Right cardiac atrium (tissue), 5 donors: ENCODE data around the gene PFKM. TPM values are rescaled to one million over a fixed set of nuclear protein-coding genes. Genes with fewer than 3 reads are reported as not detected.
A peak's percentile ranks its signal among the peaks of the same experiment; 100 is the strongest.

Experiments
- ATAC-seq, 2 donors: fragments of 200-7000 bp; cut with Tn5 transposase; one replicate each; pipeline versions ENCODE4 v1.8.0 to v1.9.1; 2020; ENCODE audit warnings: moderate library complexity in 2 of 2, mild to moderate bottlenecking in 1 of 2
- DNase-seq, 3 donors: peaks; one replicate each; pipeline ENCODE4 v3.0.0-alpha.2; 2020
- H3K27ac ChIP-seq: one replicate; pipeline ENCODE4 v1.5.1; 2013; ENCODE audit warnings: mild to moderate bottlenecking, low read length, control low read depth, moderate library complexity
- H3K27me3 ChIP-seq: one replicate; pipeline ENCODE4 v1.6.1; 2013; ENCODE audit not compliant: control insufficient read depth, insufficient read depth
- H3K4me1 ChIP-seq: one replicate; pipeline ENCODE4 v1.6.1; 2013; ENCODE audit warnings: low read length; ENCODE audit not compliant: control insufficient read depth, insufficient read depth
- H3K4me3 ChIP-seq: one replicate; pipeline ENCODE4 v1.5.1; 2013; ENCODE audit warnings: low read length, control low read depth
- H3K9me3 ChIP-seq: one replicate; pipeline ENCODE4 v1.6.1; 2013; ENCODE audit warnings: low read length; ENCODE audit not compliant: control insufficient read depth
- WGBS: extraction: QIAGEN DNeasy Blood & Tissue Kit; methylation state at CpG from one replicate; pipeline ENCODE4 v1.1.7; 2013; 5-methylcytosine and 5-hydroxymethylcytosine counted together
- intact Hi-C, 4 donors: fragments of 100-400 bp; cut with DNase I; formaldehyde crosslinking; loops; one replicate each; pipeline versions ENCODE4 v1.11.0 to v1.14.0; 2022 to 2023
- polyA plus RNA-seq: library from polyadenylated mRNA; stranded (reverse); fragments of 200-250 nt; gene quantifications from one replicate; pipeline ENCODE4 v1.2.3, GENCODE V29; 2013
- total RNA-seq, 4 donors: library from RNA; stranded (reverse); fragmentation: NEBNext Ultra II Directional; extraction: Animal tissue kit (Norgen Biotek cat#: 25700); gene quantifications; one replicate each; pipeline ENCODE4 v1.2.1, GENCODE V29; 2021
- donor health status: healthy with polysubstance abuse.
- donor health status: DM: no; HTN: yes; CAD: no.
- donor health status: DM: no; HTN: no; CAD: no.
- donor health status: DM: no; HTN: yes; CAD: no; lungs with severe emphysema.
- donor health status: DM: yes; HTN: yes; CAD: no.

The PFKM gene
- total and polyA plus RNA-seq, 5 donors, result 204 to 429 (median 342) TPM

DNA sequence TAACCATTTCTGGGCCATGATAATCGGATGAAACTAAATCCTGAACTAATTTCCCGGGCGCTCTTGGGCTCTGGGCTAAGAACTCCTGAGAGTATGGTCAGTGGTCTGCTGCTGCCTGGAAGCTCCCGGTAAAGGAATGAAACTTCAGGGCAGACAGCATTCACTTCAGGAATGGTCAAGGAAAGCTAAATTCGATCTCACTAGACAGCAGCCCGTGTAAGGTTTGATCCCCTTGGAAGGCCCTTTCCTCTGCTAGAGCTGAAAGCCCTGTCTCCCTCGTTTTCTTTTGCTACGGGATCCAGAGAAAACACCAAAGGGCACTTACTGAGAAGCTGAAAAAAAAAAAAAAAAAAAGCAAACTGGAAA lies 37.5 kb downstream of the PFKM start:
- peak overlapping the region; percentile 16 for H3K27ac ChIP-seq
- DNase-seq (no peak), ATAC-seq (no peak)

DNA sequence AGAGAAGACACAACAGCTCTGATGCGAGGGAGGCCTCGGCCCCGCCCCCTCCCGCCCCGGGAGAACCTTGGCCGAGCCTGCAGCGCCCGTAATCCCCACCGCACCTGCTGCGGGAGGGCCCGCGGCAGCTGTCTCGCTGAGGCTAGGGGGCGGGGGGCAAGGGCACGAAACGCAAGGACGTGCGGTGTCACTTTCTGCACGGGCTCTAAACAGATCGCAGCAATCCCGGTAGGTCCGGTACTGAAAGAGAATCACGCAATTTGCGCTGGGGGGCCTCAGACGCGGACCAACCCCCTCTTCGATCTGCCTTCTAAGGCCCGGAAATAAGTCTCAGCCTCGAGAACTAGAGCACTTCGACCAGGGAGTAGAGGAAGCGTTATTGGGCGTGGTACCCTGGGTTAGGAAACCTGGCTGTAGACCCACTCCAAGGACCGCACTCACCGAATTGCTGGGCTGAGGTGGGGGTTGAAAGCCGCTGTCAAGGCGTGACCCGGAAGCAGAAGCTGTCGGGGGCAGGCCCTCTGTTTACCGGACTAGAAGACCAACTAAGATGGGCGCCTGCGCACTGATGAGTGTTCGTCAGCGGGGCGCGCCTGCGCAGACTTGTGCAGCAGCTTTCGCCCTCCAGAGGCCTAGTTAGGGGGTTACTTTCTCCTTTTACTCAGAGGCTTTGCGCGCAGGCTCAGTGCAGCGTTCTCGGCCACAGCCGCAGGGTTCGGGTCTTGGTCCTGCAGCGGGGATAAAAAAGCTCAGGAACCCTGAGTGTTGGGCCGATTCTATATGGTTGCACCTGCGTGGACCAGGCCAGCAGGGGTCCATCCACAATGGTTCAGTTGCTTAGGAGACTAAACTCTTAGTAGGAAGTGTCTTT lies 38.1 kb downstream of the PFKM start, which contains the start of gene ASB8:
Gene ASB8 (minus strand): TSS at position 498 of the 871 bp plus-strand sequence. CDS start 4,019 bp downstream, outside the sequence.
- DNase-seq (peak; percentile 99 to 100 (median 100)), ATAC-seq (peak; percentile 98 to 99)
- Histone ChIP-seq H3K9me3 (no peaks in the 10 kb centered on the region), H3K27me3 (no peaks in the 10 kb centered on the region), H3K4me3 (peak within 1 kb of the TSS; percentile 61), H3K4me1 (peaks cover 2% of the 10 kb centered on the region), H3K27ac (peak within 1 kb of the TSS; percentile 92)
- intact Hi-C loops, result loop anchor here in 1 of 4 donors (10.0 kb wide), 1 partner anchor 52 kb away; the partner anchor contains the start of gene SENP1
- WGBS, result under 1% methylated on average over 56 of the region's 56 CpGs

More for the DNA sequence above, 37.5 kb downstream of the PFKM start:
- intact Hi-C loops, result loop anchor here in 1 of 4 donors (10.0 kb wide), 1 partner anchor 52 kb away; the partner anchor contains the start of gene SENP1
- peaks cover 2% of the 10 kb centered on the region for H3K4me1 ChIP-seq
- 26% methylated on average over 8 of the region's 8 CpGs for WGBS
- peak overlapping the region; percentile 61 for H3K4me3 ChIP-seq
- H3K9me3 ChIP-seq, result no peaks in the 10 kb centered on the region
- H3K27me3 ChIP-seq, result no peaks in the 10 kb centered on the region

DNA sequence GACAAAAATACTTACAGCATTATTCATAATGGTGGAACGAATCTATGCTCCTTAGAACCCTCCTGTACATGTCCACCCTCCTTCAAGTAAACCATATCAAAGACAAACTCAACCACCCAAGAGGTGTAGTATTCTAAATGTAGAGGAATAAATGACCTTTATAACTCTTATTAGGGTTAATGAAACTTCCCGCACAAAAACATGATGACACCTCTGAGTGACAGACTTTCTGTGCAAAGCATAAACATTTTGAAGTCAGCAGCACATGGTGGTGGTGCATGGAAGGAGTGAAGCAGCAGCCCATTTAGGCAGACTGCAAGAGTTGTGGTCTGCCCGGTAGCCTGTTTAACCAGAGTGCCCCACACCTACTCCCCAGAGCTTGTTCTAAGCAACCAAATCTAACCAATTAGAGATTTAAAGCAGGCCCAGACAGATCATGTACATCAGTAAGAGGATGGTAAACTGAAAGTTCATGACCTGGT lies 38.8 kb downstream of the PFKM start:
- WGBS, result 65% methylated on average over 3 of the region's 3 CpGs

DNA sequence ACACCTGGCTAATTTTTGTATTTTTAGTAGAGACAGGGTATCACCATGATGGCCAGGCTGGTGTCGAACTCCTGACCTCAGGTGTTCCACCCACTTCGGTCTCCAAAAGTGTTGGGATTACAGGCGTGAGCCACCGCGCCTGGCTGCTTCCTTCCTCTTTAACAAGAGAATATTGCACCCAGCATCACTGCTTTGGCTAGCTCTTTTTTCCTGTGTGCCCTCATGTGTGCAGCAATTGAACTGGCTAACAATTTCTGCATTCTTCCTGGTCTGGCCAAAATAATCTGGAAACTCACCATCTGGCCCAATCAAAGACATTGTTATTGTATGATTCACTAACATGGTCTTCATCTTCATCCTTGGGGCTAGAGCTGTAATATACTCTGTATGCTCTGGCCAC lies 40.9 kb downstream of the PFKM start:
- Histone ChIP-seq H3K27ac (no peak overlapping the region), H3K4me3 (no peak overlapping the region), H3K27me3 (no peaks in the 10 kb centered on the region), H3K4me1 (peaks cover 2% of the 10 kb centered on the region), H3K9me3 (no peaks in the 10 kb centered on the region)
- ATAC-seq, result no peak
- intact Hi-C loops, result loop anchor here in 3 of 4 donors (5.0 to 10.0 kb wide), 3 partner anchors 45 to 78 kb away; partner anchors contain the start of gene PFKM (in 1 of the 3)
- 78% methylated on average over 5 of the region's 5 CpGs for WGBS
- no peak for DNase-seq

More for the DNA sequence above, 38.8 kb downstream of the PFKM start:
- DNase-seq (no peak), ATAC-seq (no peak)
- peak overlapping the region; percentile 61 for H3K4me3 ChIP-seq
- no peaks in the 10 kb centered on the region for H3K9me3 ChIP-seq
- H3K27me3 ChIP-seq, result no peaks in the 10 kb centered on the region
- H3K27ac ChIP-seq, result peak overlapping the region; percentile 92
- intact Hi-C loops, result loop anchor here in 1 of 4 donors (10.0 kb wide), 1 partner anchor 53 kb away; the partner anchor contains the start of gene SENP1
- H3K4me1 ChIP-seq, result peaks cover 2% of the 10 kb centered on the region

DNA sequence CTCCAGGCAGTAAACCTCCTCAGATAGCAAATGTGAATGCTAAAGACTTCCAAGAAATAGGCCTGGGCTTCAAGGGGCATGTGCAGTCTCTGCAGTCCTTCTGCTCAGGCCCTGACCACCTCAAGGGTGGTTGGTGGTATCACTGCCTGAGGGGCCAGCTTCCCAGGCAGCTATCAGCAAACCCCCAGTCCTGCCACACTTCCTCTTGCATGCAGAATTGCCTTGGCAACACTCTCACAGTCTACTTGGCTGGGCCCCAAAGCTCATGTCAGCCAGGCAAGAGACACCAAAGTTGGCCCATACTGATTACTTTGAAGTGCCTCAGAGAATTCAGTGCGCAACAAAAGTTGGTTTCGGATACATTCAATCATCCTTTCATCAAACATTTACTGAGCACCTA lies 41.6 kb downstream of the PFKM start:
- ATAC-seq, result peak in 1 of 2 donors; percentile 3
- Histone ChIP-seq H3K27ac (no peak overlapping the region), H3K27me3 (no peaks in the 10 kb centered on the region), H3K9me3 (no peaks in the 10 kb centered on the region), H3K4me1 (peaks cover 2% of the 10 kb centered on the region), H3K4me3 (no peak overlapping the region)
- peak; percentile 37 to 74 (median 74) for DNase-seq
- intact Hi-C loops, result loop anchor here in 3 of 4 donors (5.0 to 10.0 kb wide), 3 partner anchors 46 to 79 kb away; partner anchors contain the start of gene PFKM (in 1 of the 3)
- 29% methylated on average over 2 of the region's 2 CpGs for WGBS

DNA sequence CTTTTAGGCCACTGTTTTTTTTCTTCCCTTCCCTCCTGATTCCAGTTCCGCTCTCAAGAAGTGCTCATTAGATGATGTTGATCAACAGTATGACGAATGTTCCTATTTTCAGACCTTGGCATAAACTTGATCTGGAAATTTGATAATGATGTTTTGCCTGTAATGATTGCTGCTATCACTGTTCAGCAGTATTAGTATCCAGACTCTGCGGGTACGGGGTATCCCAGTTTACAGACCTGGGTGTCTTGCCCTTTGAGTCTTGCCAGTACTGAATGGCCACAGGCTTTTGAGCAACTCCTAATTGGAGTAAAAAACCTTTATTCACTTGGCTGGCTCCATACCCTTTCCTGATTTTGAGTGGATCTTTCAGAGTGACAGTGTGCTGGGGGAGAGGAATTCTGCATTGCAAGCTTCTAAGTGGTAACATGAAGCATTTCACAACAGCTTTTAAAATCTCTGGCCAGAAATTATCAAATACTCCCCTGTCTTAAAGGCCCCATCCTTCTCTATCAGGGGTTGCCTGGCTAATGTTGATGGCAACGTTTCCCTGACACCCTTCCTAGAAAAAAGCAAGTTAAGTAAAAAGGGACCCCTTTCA lies 44.1 kb downstream of the PFKM start:
- H3K27me3 ChIP-seq, result no peaks in the 10 kb centered on the region
- no peaks in the 10 kb centered on the region for H3K9me3 ChIP-seq
- ATAC-seq, result no peak
- DNase-seq, result no peak
- no peak overlapping the region for H3K4me3 ChIP-seq
- WGBS, result 46% methylated on average over 5 of the region's 5 CpGs
- H3K27ac ChIP-seq, result no peak overlapping the region
- intact Hi-C loops, result loop anchor here in 3 of 4 donors (5.0 to 10.0 kb wide), 3 partner anchors 48 to 81 kb away; partner anchors contain the start of gene PFKM (in 1 of the 3)
- peaks cover 2% of the 10 kb centered on the region for H3K4me1 ChIP-seq

DNA sequence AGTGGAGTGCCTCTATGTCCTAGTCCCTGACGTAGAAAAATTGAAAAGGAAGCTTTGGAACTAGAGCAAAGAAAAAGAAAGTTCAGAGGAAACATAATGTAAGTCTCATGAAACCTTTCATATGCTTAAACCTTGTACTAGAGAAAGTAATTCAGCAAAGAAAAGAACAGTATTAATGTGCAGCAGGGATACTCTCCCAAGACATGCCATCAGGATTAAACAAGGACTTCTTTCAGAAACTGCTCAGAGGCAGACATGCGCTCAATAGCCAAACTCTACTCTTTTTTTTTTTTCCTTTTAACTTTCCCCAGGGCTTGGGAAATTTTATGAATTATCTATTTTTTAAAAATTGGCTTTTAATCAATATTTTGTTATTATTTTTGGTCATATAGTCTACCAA lies 45.3 kb downstream of the PFKM start:
- Histone ChIP-seq H3K27ac (no peak overlapping the region), H3K27me3 (no peaks in the 10 kb centered on the region), H3K4me1 (peaks cover 2% of the 10 kb centered on the region), H3K9me3 (no peaks in the 10 kb centered on the region), H3K4me3 (no peak overlapping the region)
- DNase-seq, result no peak
- no peak for ATAC-seq
- intact Hi-C loops, result loop anchor here in 3 of 4 donors (5.0 to 10.0 kb wide), 3 partner anchors 50 to 82 kb away; partner anchors contain the start of gene PFKM (in 1 of the 3)
- WGBS, result 74% methylated on average over 2 of the region's 2 CpGs

DNA sequence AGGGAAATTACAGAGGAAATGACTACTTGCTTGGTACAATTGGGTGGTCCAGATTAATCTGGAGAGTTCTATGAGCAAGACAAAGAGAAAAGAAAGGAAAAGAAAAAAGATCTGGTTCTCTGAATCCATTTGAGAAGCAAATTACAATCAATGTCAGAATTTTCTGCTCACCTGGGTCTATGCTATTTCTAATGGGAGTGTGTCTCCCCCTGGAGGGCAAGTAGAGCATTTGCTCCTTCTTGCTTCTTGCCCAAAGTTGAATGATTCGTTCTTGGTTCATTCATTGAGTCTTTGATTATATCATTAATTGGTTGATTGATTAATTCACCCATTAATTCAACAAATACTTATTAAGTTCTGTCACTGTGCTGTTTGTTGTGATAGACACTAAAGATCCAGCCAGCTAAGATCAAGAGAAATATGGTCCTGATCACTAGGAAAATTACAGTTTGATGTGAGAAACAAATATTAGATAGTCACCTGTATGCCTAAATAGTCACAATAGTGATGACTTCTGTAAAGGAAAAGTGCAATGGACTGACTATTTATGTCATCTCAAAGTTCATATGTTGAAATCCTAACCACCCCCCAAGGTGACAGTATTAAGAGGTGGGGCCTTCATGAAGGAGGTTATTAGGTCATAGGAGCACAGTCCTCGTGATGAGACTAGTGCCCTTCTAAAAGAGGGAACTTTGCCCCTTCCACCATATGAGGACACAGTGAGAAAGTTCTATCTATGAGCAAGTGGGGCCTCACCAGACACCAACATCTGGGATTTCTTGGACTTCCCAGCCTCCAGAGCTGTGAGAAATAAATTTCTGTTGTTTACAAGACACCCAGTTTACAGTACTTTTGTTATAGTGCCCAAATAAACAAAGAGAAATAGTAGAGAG lies 46.2 kb downstream of the PFKM start:
- no peak overlapping the region for H3K27ac ChIP-seq
- H3K4me3 ChIP-seq, result no peak overlapping the region
- ATAC-seq (peak in 1 of 2 donors; percentile 49), DNase-seq (no peak)
- WGBS, result 16% methylated on average over 2 of the region's 2 CpGs
- no peaks in the 10 kb centered on the region for H3K27me3 ChIP-seq
- peaks cover 2% of the 10 kb centered on the region for H3K4me1 ChIP-seq
- intact Hi-C loops, result loop anchor here in 2 of 4 donors (5.0 to 10.0 kb wide), 2 partner anchors 51 to 83 kb away; partner anchors contain the start of gene PFKM (in 1 of the 2)
- no peaks in the 10 kb centered on the region for H3K9me3 ChIP-seq

DNA sequence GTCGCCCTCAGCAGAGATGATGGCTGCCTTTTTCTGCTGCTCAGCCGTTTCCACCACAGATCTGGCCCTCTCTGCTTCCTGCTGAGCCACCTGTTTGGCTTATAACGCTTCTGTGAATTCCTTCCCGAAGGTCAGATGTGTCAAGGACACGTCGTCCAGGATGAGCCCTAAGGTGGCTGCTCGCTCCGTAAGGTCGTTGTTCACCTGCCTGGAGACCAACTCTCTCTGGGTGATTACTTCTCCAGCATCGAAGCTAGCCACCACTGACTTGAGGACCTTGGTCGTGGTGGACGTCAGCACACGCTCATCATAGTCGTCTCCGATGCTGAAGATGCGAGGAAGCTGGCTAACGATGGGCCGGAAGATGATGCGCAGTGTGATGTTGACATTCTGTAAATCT lies 49.8 kb downstream of the PFKM start:
- Histone ChIP-seq H3K4me3 (no peak overlapping the region), H3K4me1 (no peaks in the 10 kb centered on the region), H3K9me3 (no peaks in the 10 kb centered on the region), H3K27me3 (no peaks in the 10 kb centered on the region), H3K27ac (no peak overlapping the region)
- intact Hi-C loops, result loop anchor here in 2 of 4 donors (5.0 to 10.0 kb wide), 2 partner anchors 54 to 87 kb away; partner anchors contain the start of gene PFKM (in 1 of the 2)
- ATAC-seq (no peak), DNase-seq (no peak)
- WGBS, result 84% methylated on average over 19 of the region's 19 CpGs
